HG03469 (cell line): ENCODE measurements around the gene IFT81.

Experiments
- ATAC-seq: cut with Tn5 transposase; IDR thresholded peaks from one replicate; pipeline ENCODE4 v1.9.1; 2021; ENCODE audit warnings: mild to moderate bottlenecking, moderate library complexity, moderate number of reproducible peaks; ENCODE audit not compliant: unreplicated experiment

Gene IFT81

DNA sequence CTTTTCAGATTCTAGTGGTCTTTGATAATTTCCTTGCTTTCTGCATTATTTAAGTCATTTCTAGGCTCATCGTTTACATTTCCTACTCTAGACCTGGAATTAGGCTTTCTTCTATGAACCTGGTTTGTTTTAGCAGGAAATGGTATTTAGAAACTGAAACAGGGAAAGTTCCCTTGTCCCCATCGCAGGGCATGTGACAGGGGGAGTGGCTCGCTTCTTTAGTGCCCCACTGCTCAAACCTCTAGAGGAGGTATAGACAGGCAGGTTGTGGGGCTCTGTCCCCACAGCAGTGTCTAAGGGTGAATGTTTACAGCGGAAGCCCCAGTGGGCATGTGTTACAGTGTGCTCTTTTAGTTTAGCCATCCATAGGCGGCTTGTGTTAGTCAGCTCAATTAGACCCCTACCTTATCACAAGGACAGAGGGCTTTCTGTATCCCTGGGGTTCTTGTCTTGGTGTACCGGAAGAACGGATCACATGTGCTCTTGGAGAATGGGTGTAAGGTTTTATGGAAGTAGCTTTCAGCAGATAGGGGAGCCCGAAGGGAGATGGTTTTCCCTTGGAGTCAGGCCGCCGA is 25.0 kb downstream of the IFT81 start:
- ATAC-seq = no peak

DNA sequence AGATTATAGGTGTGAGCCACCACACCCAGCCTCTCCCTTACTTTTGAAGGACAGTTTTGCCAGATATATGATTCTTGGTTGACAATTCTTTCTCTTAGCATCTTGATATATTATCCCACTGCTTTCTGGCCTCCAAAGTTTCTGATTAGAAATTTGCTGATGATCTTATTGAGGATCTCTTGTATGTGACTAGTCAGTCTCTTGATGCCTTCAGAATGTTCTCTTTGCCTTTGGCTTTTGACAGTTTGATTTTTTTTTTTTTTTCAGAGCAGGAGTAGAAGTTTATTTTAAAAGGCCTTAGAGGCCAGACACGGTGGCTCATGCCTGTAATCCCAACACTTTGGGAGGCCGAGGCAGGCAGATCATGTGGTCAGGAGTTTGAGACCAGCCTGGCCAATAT is 32.6 kb downstream of the IFT81 start:
- no peak for ATAC-seq

DNA sequence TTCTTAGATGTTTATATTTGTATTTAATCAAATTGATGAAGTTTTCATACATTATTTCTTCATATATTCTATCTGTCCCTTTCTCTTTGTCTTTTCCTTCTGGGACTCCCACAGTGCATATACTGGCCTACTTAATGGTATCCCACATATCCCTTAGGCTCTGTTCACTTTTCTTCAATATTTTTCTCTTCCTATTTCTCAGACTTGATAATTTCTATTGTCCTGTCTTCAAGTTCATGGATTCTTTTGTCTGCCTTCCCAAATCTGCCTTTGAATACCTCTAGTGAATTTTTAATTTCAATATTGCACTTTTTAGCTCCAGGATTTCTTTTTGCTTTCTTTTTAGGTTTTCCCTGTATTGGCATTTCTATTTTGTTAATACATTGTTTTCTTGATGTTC is 33.4 kb downstream of the IFT81 start:
- no peak for ATAC-seq

DNA sequence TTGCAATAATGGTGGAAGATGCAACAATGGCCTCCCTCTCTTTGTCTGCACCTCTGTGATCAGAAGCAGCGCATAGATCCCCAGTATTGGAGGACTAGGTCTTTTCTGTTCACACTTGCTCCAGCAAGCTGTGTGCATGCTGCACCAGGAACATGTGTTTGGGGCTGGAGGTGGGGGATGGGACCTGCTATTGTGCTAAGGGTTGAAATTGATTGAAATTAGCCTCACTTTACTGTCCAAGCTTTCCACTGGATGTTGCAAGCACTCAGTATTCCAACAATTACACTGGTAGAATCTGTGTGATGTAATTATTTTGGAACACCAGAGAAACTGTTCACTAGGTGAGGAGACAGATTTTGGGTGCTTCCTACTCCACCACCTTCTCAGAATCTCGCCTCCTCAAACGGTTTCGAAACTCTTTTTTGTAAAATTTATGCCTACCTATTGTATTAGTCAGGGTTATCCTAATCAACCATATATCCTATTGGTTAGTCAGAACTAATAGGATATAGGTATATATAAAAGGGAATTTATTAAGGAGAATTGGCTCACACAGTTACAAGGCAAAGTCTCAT is 35.6 kb downstream of the IFT81 start:
- ATAC-seq = no peak

DNA sequence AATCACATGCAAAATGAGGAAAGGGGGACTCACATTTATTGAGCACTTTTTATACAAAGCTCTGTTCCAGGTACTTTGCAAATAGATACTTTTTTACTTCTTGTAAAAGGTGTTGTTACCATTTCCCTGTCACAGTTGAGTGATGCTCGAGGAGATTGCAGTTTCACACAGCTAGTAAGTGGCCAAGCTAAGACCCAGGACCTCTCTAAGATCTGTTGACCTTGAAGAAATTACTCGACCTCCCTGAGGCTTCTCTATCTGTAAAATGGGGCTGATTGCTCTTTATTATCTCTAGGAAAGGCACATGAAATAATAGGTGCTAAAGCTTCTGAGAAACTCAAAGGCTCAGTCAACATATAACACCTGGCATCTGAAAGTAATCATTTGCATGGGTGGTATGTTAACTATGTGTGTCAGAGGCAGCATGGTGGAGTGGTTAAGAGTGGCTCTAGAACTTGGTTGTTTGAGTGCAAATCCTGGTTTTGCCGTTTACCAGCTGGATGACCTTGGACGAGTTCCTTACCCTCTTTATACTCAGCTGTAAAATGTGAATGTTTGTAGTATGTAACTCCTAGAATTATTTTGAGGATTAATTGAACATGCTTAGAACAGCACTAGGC is 41.5 kb downstream of the IFT81 start:
- peak; percentile 54 for ATAC-seq

DNA sequence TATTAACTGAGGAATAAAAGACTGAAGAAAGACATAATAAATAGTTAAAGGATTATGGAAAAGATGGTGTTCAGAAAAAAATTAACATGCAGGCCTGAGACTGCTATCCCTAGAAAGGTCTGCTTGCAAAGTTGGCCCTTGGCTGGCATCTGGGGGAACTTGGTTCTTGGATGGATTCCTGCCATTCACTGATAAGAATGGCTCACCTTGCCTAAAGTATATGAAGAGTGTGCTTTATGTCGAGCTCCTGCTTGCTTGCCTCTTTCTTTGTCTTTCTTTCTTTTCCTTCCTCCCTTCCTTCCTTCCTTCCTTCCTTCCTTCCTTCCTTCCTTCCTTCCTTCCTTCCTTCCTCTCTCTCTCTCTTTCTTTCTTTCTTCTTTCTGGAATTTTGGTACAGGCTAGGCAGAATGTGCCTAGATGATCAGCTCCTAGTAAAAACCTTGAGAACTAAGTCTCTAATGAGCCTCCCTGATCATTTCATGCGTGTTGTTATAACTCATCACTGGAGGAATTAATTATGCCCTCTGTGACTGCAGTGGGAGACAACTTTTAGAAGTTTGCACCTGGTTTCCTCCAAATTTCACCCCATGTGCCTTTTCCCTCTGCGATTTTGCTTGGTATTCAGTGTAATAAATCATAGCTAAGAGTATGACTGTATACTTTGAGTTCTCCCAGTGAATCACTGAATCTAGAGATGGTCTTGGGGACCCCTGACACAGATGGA is 44.7 kb downstream of the IFT81 start:
- no peak for ATAC-seq

DNA sequence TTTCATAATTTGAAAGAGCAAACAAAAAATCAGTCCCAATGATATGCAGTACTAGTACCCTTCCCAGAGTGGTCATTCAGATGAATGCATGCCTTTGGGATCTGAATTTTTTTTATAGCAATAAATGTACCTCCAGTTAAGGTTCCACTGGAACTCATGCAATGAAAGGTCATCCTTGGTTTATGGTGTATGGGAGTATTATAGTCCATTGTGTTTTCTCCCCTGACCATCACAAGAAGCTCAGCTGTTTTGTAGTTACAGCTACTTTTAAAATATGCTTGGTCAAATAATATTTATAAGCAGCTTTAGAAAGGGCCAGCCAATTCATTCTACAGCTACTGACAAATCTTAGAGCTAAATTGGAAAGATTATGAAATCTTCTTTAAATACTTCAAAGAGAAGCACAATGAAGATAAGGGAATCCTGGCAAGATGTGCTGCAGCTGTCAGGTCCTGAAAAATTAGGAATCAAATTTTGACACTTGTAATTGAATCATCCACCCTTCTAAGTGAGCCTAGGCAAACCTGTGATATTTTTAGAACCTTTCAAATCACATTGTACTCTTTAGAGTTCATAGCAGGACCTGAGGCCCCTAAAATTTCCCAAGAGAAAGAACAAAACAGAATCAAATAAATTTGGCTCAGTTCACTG is 46.5 kb downstream of the IFT81 start:
- ATAC-seq = no peak

DNA sequence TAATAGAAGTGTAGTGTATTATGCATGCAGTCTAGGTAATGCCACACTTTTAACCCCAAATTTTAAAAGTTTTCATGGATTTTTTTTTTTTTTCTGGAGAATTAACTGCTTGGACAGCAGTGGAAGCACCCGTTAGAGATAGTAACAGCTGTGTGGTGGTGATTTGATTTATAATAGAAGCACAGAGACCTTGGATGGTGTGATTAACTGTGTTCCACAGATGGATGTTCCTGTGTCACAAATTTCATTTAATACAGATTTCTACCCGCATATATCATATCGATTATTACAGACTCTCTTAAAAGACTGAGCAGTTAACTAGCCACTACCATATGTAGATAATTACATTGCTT is 47.0 kb downstream of the IFT81 start:
- no peak for ATAC-seq

DNA sequence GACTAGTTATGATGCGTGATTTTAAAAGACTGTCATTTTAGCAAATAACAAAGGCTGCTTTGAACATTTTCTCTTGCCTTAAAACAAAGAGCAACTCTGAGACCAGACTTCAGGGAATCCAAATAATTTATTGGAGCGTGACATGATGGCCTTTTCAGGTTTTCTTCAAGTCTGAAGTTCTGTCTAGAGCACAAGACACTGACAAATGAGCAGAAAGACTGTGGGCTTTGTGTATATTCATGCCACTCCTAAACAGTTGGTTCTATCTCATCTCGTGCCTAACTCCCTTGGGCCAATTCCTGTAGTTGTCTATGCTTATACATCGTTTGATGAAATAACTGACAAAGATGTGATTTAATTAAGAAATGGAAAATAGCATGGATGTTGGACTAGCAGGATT is 47.5 kb downstream of the IFT81 start:
- ATAC-seq = no peak

DNA sequence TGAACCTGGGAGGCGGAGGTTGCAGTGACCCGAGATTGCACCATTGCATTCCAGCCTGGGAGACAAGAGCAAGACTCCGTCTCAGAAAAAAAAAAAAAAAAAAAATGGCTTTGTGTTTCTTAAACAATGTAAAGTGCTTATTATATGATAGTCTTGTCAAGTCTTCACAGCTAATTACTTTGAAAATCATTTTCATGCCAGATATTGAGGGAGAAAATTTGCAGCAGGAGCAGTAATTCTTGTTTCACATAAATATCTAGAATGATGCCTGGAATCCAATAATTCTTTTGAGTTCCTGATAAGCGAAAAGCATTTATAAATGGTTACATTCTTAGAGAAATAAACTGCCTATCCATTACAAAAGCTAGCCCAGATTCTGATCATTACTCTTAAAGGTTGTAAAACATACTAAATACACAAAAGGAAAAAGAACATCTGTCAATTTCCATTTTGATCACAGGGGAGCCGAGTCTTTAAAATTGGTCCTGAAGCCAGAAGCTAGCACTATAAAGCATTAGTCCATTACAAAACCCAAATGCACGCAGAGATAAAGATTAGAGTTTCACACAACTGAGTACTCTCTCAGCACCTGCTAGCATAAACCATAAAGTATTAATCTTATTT is 50.3 kb downstream of the IFT81 start:
- ATAC-seq = no peak

DNA sequence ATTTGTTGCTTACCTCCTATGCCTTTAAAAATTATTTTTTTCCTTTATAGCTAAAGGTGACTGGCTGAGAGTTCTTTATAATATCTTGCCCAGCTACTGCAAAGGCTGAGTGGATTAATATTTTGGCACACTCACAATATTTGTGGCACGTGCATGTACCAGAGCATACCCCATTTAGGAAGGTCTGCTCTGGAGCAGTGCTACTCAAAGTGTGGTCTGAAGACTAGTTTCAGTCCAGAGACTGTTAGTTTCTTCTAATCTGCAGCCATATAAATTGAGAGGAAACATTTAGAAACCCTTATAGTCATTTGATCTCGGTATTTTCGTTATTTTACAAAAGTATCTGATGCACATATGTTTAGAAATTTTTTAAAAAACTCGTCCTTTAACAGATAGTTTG is 51.0 kb downstream of the IFT81 start:
- ATAC-seq = no peak

DNA sequence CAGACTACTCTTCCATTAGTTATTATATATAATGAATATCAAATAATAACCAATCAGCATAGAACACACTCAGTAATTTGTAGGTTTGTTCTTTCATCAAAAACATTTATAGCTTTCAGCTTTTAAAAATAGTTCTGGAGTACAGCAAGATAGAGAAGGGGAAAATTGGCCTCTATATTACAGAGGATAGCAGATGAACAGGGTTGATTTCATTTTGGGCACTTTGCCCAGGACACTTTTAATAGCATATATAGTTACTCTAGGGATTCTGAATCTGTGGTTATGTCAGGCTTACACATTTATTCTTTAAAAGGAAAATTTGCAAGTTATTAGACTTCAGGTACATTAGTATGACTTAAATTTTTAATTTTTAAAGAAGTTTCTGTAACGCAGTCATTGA is 52.6 kb downstream of the IFT81 start:
- ATAC-seq = no peak

DNA sequence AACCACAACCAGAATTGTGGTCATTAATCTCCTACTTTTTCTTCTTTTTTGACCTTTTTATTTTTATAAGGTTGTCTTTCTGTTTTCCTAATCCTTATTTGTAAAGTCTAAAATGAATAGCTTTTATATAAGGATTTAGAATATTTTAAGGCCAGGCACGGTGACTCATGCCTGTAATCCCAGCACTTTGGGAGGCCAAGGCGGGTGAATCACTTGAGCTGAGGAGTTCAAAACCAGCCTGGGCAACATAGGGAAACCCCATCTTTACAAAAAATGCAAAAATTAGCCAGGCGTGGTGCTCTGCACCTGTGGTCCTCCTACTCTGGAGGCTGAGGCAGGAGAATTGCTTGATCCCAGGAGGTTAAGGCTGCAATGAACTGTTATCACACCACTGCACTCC is 55.1 kb downstream of the IFT81 start:
- no peak for ATAC-seq

DNA sequence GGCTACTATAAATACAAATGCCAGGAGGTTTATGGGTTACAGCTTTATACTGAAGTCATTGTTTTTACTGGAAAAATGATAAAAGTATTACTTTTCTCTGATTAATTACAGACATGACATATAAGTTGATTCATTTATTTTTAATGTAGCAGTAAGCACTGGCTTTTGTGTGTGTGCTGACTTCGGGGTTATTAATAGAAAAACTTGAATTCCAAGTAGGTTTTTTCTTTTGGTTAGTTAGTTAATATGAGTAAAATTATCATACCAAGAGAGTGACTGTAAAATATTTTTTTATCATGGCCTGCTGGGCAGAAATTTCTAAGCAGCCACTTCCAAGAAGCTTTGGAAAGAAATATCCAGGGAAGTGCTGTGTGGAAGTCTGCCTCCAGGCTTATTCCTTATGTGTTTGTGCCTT is 56.4 kb downstream of the IFT81 start:
- no peak for ATAC-seq

DNA sequence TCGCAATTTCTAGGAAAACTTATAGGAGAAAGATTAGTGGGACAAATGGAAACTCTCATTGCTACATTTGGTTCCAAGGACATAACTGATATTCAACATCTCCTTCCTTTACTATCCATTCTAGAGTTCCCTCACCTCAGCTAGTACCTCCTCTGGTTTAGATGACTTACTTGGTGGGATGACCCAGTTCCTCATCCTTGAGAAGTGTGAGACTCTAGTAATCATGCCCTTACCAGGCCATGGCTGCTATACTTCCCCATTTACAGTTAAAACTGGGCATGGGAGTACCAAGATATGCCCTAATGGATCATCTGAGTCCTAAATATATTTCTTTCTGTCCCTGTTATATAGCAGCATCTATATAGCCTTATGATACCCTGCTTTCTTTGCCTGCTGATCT is 58.1 kb downstream of the IFT81 start:
- ATAC-seq = no peak

DNA sequence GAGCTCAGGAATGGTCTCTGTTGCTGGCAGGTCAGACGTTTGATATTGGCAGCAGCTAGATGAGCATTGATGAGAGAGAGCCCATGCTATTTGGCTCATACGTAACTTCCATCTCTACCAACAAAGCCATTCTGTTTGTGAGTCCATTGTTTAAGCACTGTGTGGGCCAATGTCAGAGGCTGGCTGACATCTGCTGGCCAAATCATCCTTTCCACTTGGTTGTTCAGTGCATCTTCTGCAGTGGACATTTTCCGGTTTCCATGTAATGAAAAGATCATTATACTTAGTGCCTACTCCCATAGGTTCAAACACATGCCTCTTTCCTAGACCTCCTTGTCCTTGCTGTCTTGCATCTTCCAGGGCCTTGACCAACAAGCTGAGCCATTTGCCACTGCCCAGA is 59.2 kb downstream of the IFT81 start:
- ATAC-seq = no peak

DNA sequence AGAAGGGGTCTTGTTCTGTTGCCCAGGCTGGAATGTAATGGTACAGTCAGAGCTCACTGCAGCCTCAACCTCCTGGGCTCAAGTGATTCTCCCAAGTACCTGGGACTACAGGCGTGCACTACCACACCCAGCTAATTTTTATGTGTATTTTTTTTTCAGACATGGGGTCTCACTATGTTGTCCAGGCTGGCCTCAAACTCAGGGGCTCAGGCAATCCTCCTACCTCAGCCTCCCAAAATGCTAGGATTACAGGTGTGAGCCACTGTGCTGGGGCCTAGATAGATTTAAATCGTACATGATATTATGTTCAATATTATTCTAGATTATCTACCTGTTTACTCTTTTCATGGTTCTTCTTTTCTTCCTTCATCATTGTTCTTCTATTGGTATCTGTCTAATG is 61.5 kb downstream of the IFT81 start:
- ATAC-seq = no peak

DNA sequence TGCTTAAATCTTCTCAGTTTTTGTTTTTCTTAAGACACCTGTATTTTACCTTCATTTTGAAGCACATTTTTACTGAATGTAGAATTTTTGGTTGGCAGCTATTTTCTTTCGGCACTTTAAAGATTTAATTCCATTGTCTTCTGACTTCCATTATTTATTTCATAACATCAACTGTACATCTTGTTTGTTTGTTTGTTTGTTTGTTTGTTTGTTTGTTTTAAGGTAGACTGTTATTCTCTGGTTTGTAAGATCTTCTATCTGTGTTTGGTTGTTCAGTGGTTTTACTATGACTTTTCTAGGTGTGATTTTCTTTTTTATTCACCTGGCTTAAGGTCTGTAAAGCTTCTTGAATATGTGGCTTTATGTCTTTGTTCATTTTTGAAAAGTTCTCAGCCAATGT is 61.9 kb downstream of the IFT81 start:
- ATAC-seq = no peak

DNA sequence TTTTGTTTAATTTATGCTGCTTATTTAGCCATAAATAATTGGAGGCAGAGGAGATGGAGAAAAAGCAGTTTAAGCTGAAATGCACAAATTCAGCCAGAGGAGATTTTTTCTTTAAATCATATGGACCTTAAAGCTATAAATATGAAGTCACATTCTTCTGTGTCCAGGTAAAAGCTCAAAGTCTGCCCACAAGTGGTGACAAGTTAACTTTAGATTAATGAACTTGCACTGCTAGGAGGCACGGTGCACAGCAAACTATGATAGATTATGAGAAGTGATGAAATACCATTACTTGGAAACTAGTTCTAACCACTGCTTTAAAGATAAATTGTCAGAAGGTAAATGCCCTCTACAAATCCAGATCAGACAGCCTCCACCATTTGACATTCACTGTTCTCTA is 69.0 kb downstream of the IFT81 start:
- no peak for ATAC-seq

DNA sequence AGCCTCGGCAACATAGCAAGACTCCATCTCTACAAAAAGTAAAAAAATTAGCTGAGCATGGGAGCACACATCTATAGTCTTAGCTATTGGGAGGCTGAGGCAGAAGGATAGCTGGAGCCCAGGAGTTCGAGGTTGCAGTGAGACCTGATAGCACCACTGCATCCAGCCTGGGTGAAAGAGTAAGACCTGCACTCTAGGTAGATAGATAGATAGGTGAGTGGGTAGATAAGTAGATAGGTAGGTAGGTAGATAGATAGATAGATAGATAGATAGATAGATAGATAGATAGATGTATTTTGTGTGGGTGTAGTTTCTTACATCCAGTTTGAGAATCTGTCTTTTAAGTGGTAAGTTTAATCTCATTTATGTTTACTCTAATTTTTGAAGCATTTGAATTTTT is 72.8 kb downstream of the IFT81 start:
- ATAC-seq = no peak

DNA sequence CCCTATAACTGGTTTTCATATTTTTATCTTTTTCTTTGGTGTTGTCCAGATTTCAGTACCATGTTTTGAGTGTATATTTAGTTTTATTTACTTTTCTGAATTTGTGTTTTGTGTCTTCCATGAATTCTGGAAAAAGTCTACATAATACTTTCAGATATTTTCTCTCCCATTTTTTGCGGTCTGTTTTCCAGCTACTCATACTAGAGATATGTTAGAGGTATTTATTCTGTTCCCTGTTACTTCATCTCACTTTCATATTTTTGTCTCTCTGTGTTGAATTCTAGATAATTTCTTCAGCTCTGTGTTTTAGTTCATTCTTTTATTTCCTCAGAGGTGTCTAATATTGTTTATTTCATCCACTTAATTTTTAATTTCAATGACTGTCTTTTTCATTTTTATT is 74.2 kb downstream of the IFT81 start:
- ATAC-seq = no peak
